Cardiac septum (tissue), 1 donor: Measurements from ENCODE around the gene CRCP. TPM values are rescaled to one million over a fixed set of nuclear protein-coding genes. Genes with fewer than 3 reads are reported as not detected.

Experiments
- DNase-seq: peaks from one replicate; pipeline ENCODE4 v3.0.0-alpha.2; 2020; ENCODE audit warnings: low spot score
- intact Hi-C: fragments of 100-400 bp; cut with DNase I; formaldehyde crosslinking; loops from one replicate; pipeline ENCODE4 v1.14.0; 2022
- total RNA-seq: library from RNA; stranded (reverse); fragmentation: NEBNext Ultra II Directional; extraction: Animal tissue kit (Norgen Biotek cat#: 25700); gene quantifications from one replicate; pipeline ENCODE4 v1.2.1, GENCODE V29; 2021
- donor health status: DM: no; HTN: no; CAD: no.

The CRCP gene
- total RNA-seq, 1 donor from 2014 or later: 19.4 TPM

GRCh38 chr7:66181845-66182244 is 67.2 kb downstream of the CRCP start:
- intact Hi-C loops: no loop called here
- DNase-seq: no peak

GRCh38 chr7:66182920-66183319 is 68.3 kb downstream of the CRCP start:
- intact Hi-C loops: no loop called here
- no peak for DNase-seq

DNA sequence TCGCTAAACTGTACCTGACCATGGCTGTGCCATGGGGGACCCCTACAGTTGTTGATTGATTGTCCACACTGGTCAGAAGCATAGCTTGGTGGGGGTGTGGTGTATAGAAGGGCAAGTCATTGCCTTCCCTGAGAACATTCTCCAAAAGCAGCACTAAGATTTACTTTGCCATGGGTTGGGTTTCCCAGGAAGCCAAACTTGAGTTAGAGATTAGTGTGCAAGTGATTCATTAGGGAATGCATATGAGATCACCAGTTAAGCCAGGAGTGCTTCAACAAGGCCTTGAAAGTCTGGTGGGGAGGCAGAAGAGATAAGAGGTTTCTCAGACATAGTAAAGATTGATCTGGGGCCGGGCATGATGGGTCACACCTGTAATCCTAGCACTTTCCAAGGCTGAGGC is 69.1 kb downstream of the CRCP start:
- DNase-seq: no peak
- intact Hi-C loops: no loop called here

GRCh38 chr7:66185680-66186187 is 71.1 kb downstream of the CRCP start:
- intact Hi-C loops: no loop called here
- no peak for DNase-seq

- DNase-seq: no peak
- intact Hi-C loops: no loop called here
Measured at GRCh38 chr7:66186991-66187390, 72.3 kb downstream of the CRCP start.

DNA sequence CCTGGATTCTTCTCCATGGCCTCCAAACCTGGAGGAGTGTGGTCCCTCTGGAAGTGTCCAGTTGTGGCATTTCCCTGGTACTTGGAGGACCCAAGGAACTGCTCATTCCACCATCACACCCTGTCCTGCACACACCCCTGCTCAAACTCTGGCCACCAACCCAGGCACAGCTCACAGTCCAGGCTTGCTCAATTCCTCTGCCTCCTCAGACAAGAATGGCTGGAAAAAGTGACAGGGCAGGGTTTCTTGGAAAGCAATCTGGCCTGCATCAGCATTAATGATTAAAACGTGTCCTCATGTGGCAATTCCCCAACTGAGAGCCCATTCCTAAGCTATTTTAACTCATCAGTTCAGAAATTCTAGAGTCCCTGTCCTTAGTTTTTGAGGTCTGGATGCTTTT is 73.3 kb downstream of the CRCP start:
- DNase-seq: no peak
- intact Hi-C loops: no loop called here

GRCh38 chr7:66188645-66189044 is 74.0 kb downstream of the CRCP start:
- intact Hi-C loops: no loop called here
- no peak for DNase-seq

GRCh38 chr7:66189695-66190503 is 75.3 kb downstream of the CRCP start:
- DNase-seq: no peak
- intact Hi-C loops: no loop called here

GRCh38 chr7:66190504-66190857 is 75.8 kb downstream of the CRCP start:
- intact Hi-C loops: no loop called here
- no peak for DNase-seq

GRCh38 chr7:66193146-66193725 is 78.6 kb downstream of the CRCP start:
- DNase-seq: no peak
- intact Hi-C loops: no loop called here

- peak; percentile 63 for DNase-seq
- intact Hi-C loops: no loop called here
Measured at GRCh38 chr7:66198469-66198868, 83.8 kb downstream of the CRCP start.

- intact Hi-C loops: no loop called here
- DNase-seq: peak; percentile 41
Measured at GRCh38 chr7:66198956-66199355, 84.3 kb downstream of the CRCP start.

DNA sequence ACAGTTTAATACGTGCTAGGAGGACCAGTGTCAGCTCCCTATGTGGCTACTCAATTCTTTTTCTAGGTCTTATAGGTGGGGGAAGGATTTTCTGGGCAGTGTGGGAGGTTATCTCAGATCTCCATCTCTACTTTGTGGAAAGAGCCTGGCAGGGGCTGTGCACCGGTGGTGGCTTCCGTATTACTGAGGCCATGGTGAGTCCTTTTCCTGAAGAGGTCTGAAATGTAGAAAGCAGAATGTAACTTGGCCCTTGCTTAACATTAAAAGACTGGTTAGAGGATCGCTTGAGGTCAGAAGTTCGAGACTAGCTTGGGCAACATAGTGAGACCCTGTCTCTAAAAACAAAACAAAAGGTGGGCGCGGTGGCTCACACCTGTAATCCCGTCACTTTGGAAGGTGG is 87.8 kb downstream of the CRCP start:
- no peak for DNase-seq
- intact Hi-C loops: no loop called here

Other genes with a start within 250 kb of the CRCP start
- 18.7 TPM for gene VKORC1L1, start 241.8 kb upstream of the CRCP start, total RNA-seq
- 15.8 TPM for gene GUSB, start 132.6 kb upstream of the CRCP start, total RNA-seq
- 11.7 TPM for gene ASL, start 39.0 kb upstream of the CRCP start, total RNA-seq
- gene TPST1, start 90.5 kb downstream of the CRCP start, total RNA-seq: 4.8 TPM